ENCODE measurements around the gene DDIAS.

- TF ChIP-seq CTCF (IDR thresholded peaks at IDR 0.05; ENCODE audit: low read length) (no peak), EZH2 (IDR thresholded peaks at IDR 0.05; ENCODE audit: borderline replicate concordance, low read length) (no peak)
Observed at GRCh38 chr11:82930229-82930628, 28.7 kb downstream of the DDIAS start.
